ENCODE results near the gene DENND1A.

DNA sequence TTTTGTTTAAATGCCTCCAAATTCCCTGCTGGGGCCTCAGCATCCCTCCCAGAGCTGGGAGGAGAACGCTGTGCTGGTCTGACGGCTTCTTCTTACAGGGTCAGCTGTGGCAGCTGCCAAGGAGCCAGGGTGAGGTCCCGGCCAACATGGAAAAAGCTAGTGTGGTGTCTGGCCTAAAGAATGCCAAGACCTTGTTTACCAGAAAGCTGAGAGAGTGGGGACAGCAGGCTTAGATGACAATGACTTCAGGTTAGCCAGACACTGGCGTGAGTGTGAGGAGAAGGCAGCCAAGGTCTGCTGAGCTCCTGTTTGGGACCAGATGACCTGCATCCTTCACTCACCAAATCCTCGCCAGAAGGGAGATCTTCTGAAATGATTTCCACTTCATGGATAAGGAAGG, 461.4 kb downstream of the DENND1A start:
- no peak for TF ChIP-seq CTCF (conservative IDR thresholded peaks at IDR 0.05; ENCODE audit: low read depth, low read length)
- no peak for TF ChIP-seq EZH2 (IDR thresholded peaks at IDR 0.05; ENCODE audit: low read length, unreplicated experiment)
- no peak for TF ChIP-seq EZH2phosphoT487 (IDR thresholded peaks at IDR 0.05; ENCODE audit: borderline replicate concordance, low read length)

Data from PC-3 (cell line).